ENCODE data around the gene RBFOX2. TPM values are rescaled to one million over a fixed set of nuclear protein-coding genes. Genes with fewer than 3 reads are reported as not detected.

The RBFOX2 gene
- total and polyA plus RNA-seq, 11 donors, result 31.0 to 102 (median 84.0) TPM

- Histone ChIP-seq H3K4me1 (peaks cover 0 to 8% (median 0%) of the 10 kb centered on the region in 12 donors), H3K9me3 (no peaks in the 10 kb centered on the region), H3K4me3 (no peak overlapping the region), H3K27me3 (no peaks in the 10 kb centered on the region), H3K36me3 (no peaks in the 10 kb centered on the region), H3K27ac (no peak overlapping the region)
- no peak for ATAC-seq
- 84 to 91% (median 87%) methylated on average over 11 to 12 of the region's 12 CpGs for WGBS, 4 donors
- intact Hi-C loops (cut with DNase I), result loop anchor here in 1 of 10 donors (10.0 kb wide), 1 partner anchor 94 kb away; no protein-coding TSS in a partner anchor
- TF ChIP-seq POLR2A (IDR thresholded peaks at IDR 0.05) (no peak), CTCF (IDR thresholded peaks at IDR 0.05) (no peak)
- no peak for DNase-seq
Measured at GRCh38 chr22:35728639-35729308, 299.9 kb downstream of the RBFOX2 start.

GRCh38 chr22:35727436-35727835 lies 301.2 kb downstream of the RBFOX2 start:
- Histone ChIP-seq H3K9me3 (no peaks in the 10 kb centered on the region), H3K27me3 (no peaks in the 10 kb centered on the region), H3K4me3 (no peak overlapping the region), H3K36me3 (no peaks in the 10 kb centered on the region), H3K27ac (no peak overlapping the region), H3K4me1 (no peaks in the 10 kb centered on the region)
- no peak for DNase-seq
- peak in 1 of 4 donors; percentile 36 for ATAC-seq
- intact Hi-C loops (cut with DNase I), result loop anchor here in 1 of 10 donors (10.0 kb wide), 1 partner anchor 93 kb away; no protein-coding TSS in a partner anchor
- TF ChIP-seq CTCF (IDR thresholded peaks at IDR 0.05), result no peak
- no peak for TF ChIP-seq POLR2A (IDR thresholded peaks at IDR 0.05)
- 32 to 43% (median 41%) methylated on average over 10 to 11 of the region's 11 CpGs for WGBS, 4 donors

GRCh38 chr22:35726933-35727332 lies 301.7 kb downstream of the RBFOX2 start:
- no peak for ATAC-seq
- TF ChIP-seq POLR2A (IDR thresholded peaks at IDR 0.05) (no peak), CTCF (IDR thresholded peaks at IDR 0.05) (no peak)
- Histone ChIP-seq H3K4me3 (no peak overlapping the region), H3K9me3 (no peaks in the 10 kb centered on the region), H3K27ac (no peak overlapping the region), H3K4me1 (peaks cover 0 to under 1% (median 0%) of the 10 kb centered on the region in 12 donors), H3K36me3 (no peaks in the 10 kb centered on the region), H3K27me3 (no peaks in the 10 kb centered on the region)
- intact Hi-C loops (cut with DNase I), result loop anchor here in 1 of 10 donors (10.0 kb wide), 1 partner anchor 92 kb away; no protein-coding TSS in a partner anchor
- 85 to 90% (median 88%) methylated on average over 15 of the region's 15 CpGs for WGBS, 4 donors
- DNase-seq, result no peak

- Histone ChIP-seq H3K4me1 (peaks cover 0 to 3% (median 0%) of the 10 kb centered on the region in 12 donors), H3K27ac (no peak overlapping the region), H3K9me3 (no peaks in the 10 kb centered on the region), H3K36me3 (no peaks in the 10 kb centered on the region), H3K4me3 (no peak overlapping the region), H3K27me3 (no peaks in the 10 kb centered on the region)
- 83 to 90% (median 85%) methylated on average over 6 of the region's 6 CpGs for WGBS, 4 donors
- intact Hi-C loops (cut with DNase I), result loop anchor here in 1 of 10 donors (10.0 kb wide), 1 partner anchor 92 kb away; no protein-coding TSS in a partner anchor
- TF ChIP-seq CTCF (IDR thresholded peaks at IDR 0.05) (no peak), POLR2A (IDR thresholded peaks at IDR 0.05) (no peak)
- ATAC-seq (no peak), DNase-seq (no peak)
Measured at GRCh38 chr22:35726398-35726797, 302.2 kb downstream of the RBFOX2 start.
